HG03159 (cell line): ENCODE data around the gene FBXO3.
A peak's percentile ranks its signal among the peaks of the same experiment; 100 is the strongest.
"Not testable (repeated sequence)": the region's sequence is repeated elsewhere in the genome, so short reads cannot be mapped to it uniquely, and the experiment has no call there.

Experiments
- ATAC-seq: cut with Tn5 transposase; IDR thresholded peaks from one replicate; pipeline ENCODE4 v1.9.1; 2021; ENCODE audit warnings: mild to moderate bottlenecking, moderate library complexity; ENCODE audit not compliant: unreplicated experiment

Gene FBXO3, protein sequence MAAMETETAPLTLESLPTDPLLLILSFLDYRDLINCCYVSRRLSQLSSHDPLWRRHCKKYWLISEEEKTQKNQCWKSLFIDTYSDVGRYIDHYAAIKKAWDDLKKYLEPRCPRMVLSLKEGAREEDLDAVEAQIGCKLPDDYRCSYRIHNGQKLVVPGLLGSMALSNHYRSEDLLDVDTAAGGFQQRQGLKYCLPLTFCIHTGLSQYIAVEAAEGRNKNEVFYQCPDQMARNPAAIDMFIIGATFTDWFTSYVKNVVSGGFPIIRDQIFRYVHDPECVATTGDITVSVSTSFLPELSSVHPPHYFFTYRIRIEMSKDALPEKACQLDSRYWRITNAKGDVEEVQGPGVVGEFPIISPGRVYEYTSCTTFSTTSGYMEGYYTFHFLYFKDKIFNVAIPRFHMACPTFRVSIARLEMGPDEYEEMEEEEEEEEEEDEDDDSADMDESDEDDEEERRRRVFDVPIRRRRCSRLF

DNA sequence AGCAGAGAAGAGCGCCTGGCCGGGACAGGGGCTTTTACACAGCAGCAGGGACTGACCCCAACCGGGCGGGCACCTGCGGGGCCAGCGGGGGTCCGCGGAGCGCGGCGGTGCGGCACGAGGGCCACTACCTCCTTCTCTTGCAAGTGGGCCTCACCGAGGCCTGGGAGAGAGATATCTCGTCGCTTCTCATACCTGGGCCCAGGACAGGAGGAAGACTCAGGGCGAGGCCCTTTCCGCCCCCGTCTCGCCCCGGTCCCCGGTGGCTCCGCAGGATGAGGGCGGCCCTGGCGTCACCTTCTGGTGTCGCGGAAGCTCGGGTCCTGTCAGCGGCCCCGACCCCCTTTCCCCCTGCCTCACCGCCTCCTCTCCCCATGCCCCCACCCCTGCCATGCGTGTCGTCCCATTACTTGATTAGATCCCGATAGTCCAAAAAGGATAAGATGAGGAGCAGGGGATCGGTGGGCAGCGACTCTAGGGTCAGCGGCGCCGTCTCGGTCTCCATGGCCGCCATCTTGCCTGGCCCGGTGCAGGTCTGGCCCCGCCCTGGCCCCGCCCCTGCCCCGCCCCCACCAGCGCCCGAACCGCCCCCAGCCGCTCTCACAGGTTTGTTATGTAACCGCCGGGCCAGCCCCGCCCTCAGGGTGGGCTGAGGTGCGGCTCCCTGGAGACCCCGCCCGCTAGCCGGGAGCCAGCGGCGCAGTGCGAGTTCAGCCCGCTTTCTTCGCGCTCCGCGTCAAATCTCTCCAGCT, at the start of gene FBXO3:
TSS of gene FBXO3 (minus strand) at position 534 of the 749 bp plus-strand sequence. CDS start at position 511, 23 bp downstream.
- ATAC-seq, result peak; percentile 58

GRCh38 chr11:33822981-33823380, 48.7 kb upstream of the FBXO3 start:
- not testable (repeated sequence) for ATAC-seq

- no peak for ATAC-seq
These were observed 45.1 kb upstream of the FBXO3 start for GRCh38 chr11:33819278-33820035.

GRCh38 chr11:33808228-33808828, 34.0 kb upstream of the FBXO3 start:
- peak; percentile 79 for ATAC-seq

- ATAC-seq, result no peak
These were observed 30.2 kb upstream of the FBXO3 start for GRCh38 chr11:33804471-33804870.

GRCh38 chr11:33802194-33802950, 28.1 kb upstream of the FBXO3 start:
- no peak for ATAC-seq

DNA sequence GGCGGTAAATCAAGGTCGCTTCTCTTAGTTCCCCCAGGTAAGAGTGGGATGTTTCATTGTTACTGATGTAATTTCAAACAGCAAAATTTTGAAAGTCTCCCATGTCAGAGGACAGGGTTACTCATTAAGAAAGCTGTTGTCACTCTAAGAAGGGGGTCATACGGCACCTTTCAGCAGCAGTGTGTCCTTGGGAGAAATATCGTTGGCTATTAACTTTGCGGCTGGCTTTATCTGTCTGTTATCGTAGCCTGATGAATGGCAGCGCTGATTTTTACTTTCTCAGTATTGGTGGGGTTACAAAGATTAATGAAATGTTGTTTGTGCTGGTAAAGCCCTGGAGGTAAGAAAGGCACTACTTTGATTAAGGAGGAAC, 27.5 kb upstream of the FBXO3 start:
- no peak for ATAC-seq

DNA sequence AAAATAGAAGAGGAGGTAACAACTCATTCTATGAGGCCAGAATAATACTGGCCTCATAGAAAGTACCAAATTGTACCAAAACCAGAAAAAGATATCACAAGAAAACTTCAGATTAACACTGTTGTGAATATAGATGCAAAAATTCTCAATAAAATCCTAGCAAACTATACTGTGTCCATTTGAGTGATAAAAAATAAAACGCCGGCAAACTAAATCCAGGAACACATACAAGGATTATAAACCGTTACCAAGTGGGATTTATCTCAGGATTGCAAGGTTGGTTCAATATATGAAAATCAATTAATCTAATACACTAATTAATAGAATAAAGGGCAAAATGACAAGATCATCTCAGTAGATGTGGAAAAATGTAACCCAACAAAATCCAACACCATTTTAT, 23.6 kb upstream of the FBXO3 start:
- no peak for ATAC-seq

GRCh38 chr11:33790040-33790439, 15.7 kb upstream of the FBXO3 start:
- ATAC-seq, result no peak

DNA sequence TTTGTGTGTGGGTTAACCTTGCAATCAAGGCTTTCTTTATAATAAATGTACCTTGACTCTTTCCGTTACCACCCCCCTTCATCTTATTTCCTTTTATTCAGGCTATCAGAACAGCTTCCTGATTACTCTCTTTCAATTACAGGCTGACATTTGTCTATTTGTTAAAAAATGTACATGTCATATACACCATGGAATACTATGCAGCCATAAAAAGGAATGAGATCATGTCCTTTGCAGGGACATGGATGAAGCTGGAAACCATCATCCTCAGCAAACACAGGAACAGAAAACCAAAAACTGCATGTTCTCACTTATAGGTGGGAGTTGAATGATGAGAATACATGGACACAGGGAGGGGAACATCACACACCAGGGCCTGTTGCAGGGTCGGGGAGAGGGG, 13.8 kb upstream of the FBXO3 start:
- not testable (repeated sequence) for ATAC-seq

DNA sequence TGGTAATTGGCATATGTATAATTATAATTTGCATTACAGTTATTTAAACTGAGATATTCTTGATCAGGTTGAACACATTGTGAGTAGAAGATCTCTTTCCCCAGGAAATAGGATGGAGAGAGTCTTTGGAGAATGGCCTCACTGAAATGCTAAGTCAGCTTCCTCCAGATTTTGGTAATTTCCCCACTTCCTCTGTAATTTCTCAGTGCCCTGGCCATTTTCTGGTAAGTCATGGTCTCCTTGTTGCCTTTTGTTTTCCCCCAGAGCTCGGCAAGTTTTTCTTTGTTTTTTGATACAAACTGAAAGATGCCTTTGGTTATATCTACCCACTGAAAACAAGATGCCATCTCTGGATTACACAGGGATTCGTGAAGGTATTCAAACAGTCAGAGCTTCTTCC, 12.8 kb upstream of the FBXO3 start:
- no peak for ATAC-seq

- no peak for ATAC-seq
These were observed 11.3 kb upstream of the FBXO3 start for GRCh38 chr11:33785609-33786008.

- no peak for ATAC-seq
These were observed 5.7 kb upstream of the FBXO3 start for GRCh38 chr11:33779849-33780528.

DNA sequence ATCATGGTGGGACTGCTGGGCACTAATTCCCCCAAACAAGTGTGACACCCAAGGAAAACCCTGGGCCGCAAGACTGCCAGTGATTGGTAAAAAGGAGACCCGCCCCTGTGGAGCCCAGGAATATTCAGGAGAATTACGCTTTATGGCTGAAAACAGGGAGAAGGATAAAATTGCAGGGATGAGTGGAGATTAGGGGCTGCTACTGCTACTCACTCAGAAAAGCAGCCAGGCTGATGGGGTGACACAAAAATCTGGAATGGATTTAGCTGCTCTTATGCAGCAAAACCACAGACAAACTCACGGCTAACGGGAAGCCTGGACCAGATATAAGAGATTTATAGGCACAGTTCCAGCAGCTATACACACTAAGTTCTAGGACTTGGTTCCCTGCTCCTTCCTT, 4.4 kb upstream of the FBXO3 start:
- no peak for ATAC-seq

- no peak for ATAC-seq
These were observed 3.6 kb upstream of the FBXO3 start for GRCh38 chr11:33777906-33778305.

- peak; percentile 32 for ATAC-seq
These were observed 1.6 kb upstream of the FBXO3 start for GRCh38 chr11:33775832-33776470.

- ATAC-seq, result no peak
These were observed 1.1 kb upstream of the FBXO3 start for GRCh38 chr11:33775467-33775807.

- ATAC-seq, result no peak
These were observed 581 bp upstream of the FBXO3 start for GRCh38 chr11:33774736-33775466.
